SU-DHL-6 (cell line): ENCODE measurements around the gene PLA2G7.

Experiments used
- H2AFZ ChIP-seq: fragments of 200-600 bp; sonication (generic); 2 replicates; pipeline ENCODE4 v1.6.1; 2014; ENCODE audit warnings: low read depth, mild to moderate bottlenecking, moderate library complexity, mixed read lengths, antibody characterized with exemption, low read length; ENCODE audit not compliant: severe bottlenecking
- H3F3A ChIP-seq: fragments of 200-600 bp; shearing (Covaris generic); 2 replicates; pipeline ENCODE4 v1.6.0; 2016; ENCODE audit warnings: antibody characterized with exemption, mild to moderate bottlenecking; ENCODE audit not compliant: insufficient read depth
- H3K27ac ChIP-seq: fragments of 200-600 bp; sonication (generic); 2 replicates; pipeline ENCODE4 v1.5.1; 2016; ENCODE audit warnings: low read depth, mild to moderate bottlenecking, low read length, moderate library complexity, mixed read lengths
- H3K27me3 ChIP-seq: fragments of 200-600 bp; sonication (generic), shearing (Covaris generic); 2 replicates; pipeline ENCODE4 v1.6.0; 2014; ENCODE audit warnings: mild to moderate bottlenecking, low read length
- H3K36me3 ChIP-seq: fragments of 200-600 bp; sonication (generic); 2 replicates; pipeline ENCODE4 v1.6.1; 2014; ENCODE audit warnings: mild to moderate bottlenecking, low read length, mixed read lengths
- H3K4me2 ChIP-seq: fragments of 300-600, 200-600 bp; shearing (Covaris generic), sonication (generic); 2 replicates; pipeline ENCODE4 v1.6.0; 2014; ENCODE audit warnings: low read length, low read depth, mild to moderate bottlenecking; ENCODE audit not compliant: poor library complexity, severe bottlenecking
- H3K4me3 ChIP-seq: fragments of 200-600 bp; sonication (generic); 2 replicates; pipeline ENCODE4 v1.5.1; 2014; ENCODE audit warnings: antibody characterized with exemption, low read length, mild to moderate bottlenecking, mixed read lengths; ENCODE audit not compliant: insufficient read depth, poor library complexity, severe bottlenecking
- H3K79me2 ChIP-seq: fragments of 200-600 bp; sonication (generic); 2 replicates; pipeline ENCODE4 v1.6.1; 2014; ENCODE audit warnings: mild to moderate bottlenecking, low read length, moderate library complexity; ENCODE audit not compliant: insufficient read depth
- H3K9ac ChIP-seq: fragments of 200-600 bp; sonication (generic); 2 replicates; pipeline ENCODE4 v1.7.0; 2014; ENCODE audit warnings: mild to moderate bottlenecking, low read length
- H3K9me2 ChIP-seq: fragments of 200-600 bp; sonication (generic); replicated peaks from 2 replicates; pipeline ENCODE4 v1.6.1; 2014; ENCODE audit warnings: low read length; ENCODE audit not compliant: insufficient read depth
- H3K9me3 ChIP-seq: fragments of 200-600 bp; sonication (generic); 2 replicates; pipeline ENCODE4 v1.6.1; 2014; ENCODE audit warnings: low read length, mixed read lengths; ENCODE audit not compliant: insufficient read depth
- H4K20me1 ChIP-seq: fragments of 200-600 bp; sonication (generic); 2 replicates; pipeline ENCODE4 v1.6.1; 2014; ENCODE audit warnings: low read depth, mild to moderate bottlenecking, antibody characterized with exemption, low read length, moderate library complexity, mixed read lengths
- CTCF ChIP-seq: fragments of 200-600 bp; sonication (generic); IDR thresholded peaks from one replicate; pipeline ENCODE4 v1.5.1; 2017; ENCODE audit warnings: antibody characterized with exemption, mild to moderate bottlenecking, low read length, moderate library complexity; ENCODE audit not compliant: insufficient read depth, poor library complexity, severe bottlenecking
- EZH2phosphoT487 ChIP-seq: fragments of 200-600 bp; sonication (generic), shearing (Covaris generic); conservative IDR thresholded peaks from 2 replicates; pipeline ENCODE4 v1.6.1; 2018; ENCODE audit warnings: mild to moderate bottlenecking, antibody characterized with exemption, low read length, moderate library complexity, mixed read lengths

The PLA2G7 gene

GRCh38 chr6:46699970-46700369 is 35.2 kb downstream of the PLA2G7 start:
- Histone ChIP-seq H2AFZ (no peak overlapping the region), H3K4me3 (no peak overlapping the region), H4K20me1 (no peaks in the 10 kb centered on the region), H3K9me3 (no peaks in the 10 kb centered on the region), H3K9ac (no peak overlapping the region), H3K79me2 (no peaks in the 10 kb centered on the region), H3F3A (peaks cover 1% of the 10 kb centered on the region; the same call in 1 of the 2 replicates), H3K36me3 (peaks cover 52% of the 10 kb centered on the region), H3K27ac (no peak overlapping the region), H3K27me3 (no peaks in the 10 kb centered on the region), H3K4me2 (no peak overlapping the region), H3K9me2 (no peaks in the 10 kb centered on the region)
- TF ChIP-seq EZH2phosphoT487 (no peak), CTCF (no peak)

- Histone ChIP-seq H3K9ac (no peak overlapping the region), H3K4me2 (no peak overlapping the region)
Observed at GRCh38 chr6:46690911-46691451, 44.2 kb downstream of the PLA2G7 start.

GRCh38 chr6:46690141-46690755 is 44.9 kb downstream of the PLA2G7 start:
- Histone ChIP-seq H3K9me2 (no peaks in the 10 kb centered on the region), H3K36me3 (no peaks in the 10 kb centered on the region; the same call in 1 of the 2 replicates), H3K4me3 (no peak overlapping the region), H4K20me1 (no peaks in the 10 kb centered on the region), H3K79me2 (no peaks in the 10 kb centered on the region), H3K9me3 (no peaks in the 10 kb centered on the region), H3K27ac (no peak overlapping the region), H3K9ac (no peak overlapping the region), H2AFZ (no peak overlapping the region), H3F3A (no peaks in the 10 kb centered on the region), H3K27me3 (no peaks in the 10 kb centered on the region), H3K4me2 (no peak overlapping the region)
- no peak for TF ChIP-seq CTCF
- TF ChIP-seq EZH2phosphoT487 = no peak

More at GRCh38 chr6:46690911-46691451, 44.2 kb downstream of the PLA2G7 start:
- no peak for TF ChIP-seq EZH2phosphoT487
- no peak for TF ChIP-seq CTCF
- Histone ChIP-seq H3K79me2 (no peaks in the 10 kb centered on the region), H3K36me3 (no peaks in the 10 kb centered on the region; the same call in 1 of the 2 replicates), H3K27me3 (no peaks in the 10 kb centered on the region), H3K27ac (no peak overlapping the region), H3K4me3 (no peak overlapping the region), H2AFZ (no peak overlapping the region), H3K9me2 (no peaks in the 10 kb centered on the region), H3K9me3 (no peaks in the 10 kb centered on the region), H3F3A (no peaks in the 10 kb centered on the region), H4K20me1 (no peaks in the 10 kb centered on the region)
